NCI-H226 (cell line): ENCODE measurements around the gene ZNF2.
"Not testable (repeated sequence)": the region's sequence is repeated elsewhere in the genome, so short reads cannot be mapped to it uniquely, and the experiment has no call there.

ENCODE experiments used
- DNase-seq: peaks from one replicate; pipeline ENCODE4 v3.0.0-alpha.2; 2015

Gene ZNF2

GRCh38 chr2:95165371-95166064 lies at the start of gene ZNF2:
Gene ZNF2 (plus strand): TSS chr2:95165809. CDS start chr2:95176227, 10,418 bp downstream.
- DNase-seq = peak; percentile 97

- no peak for DNase-seq
Measured at GRCh38 chr2:95121093-95121406, 44.6 kb upstream of the ZNF2 start.

- DNase-seq = peak; percentile 57
Measured at GRCh38 chr2:95121407-95122196, 44.0 kb upstream of the ZNF2 start, which contains the start of gene MRPS5. Gene MRPS5 (minus strand): TSS chr2:95121808. CDS start chr2:95121791, 17 bp downstream.

- DNase-seq = no peak
Measured at GRCh38 chr2:95122197-95122551, 43.4 kb upstream of the ZNF2 start.

- no peak for DNase-seq
Measured at GRCh38 chr2:95138702-95139101, 26.9 kb upstream of the ZNF2 start.

- DNase-seq = no peak
Measured at GRCh38 chr2:95143838-95144237, 21.8 kb upstream of the ZNF2 start.

GRCh38 chr2:95149397-95149984 lies 16.1 kb upstream of the ZNF2 start:
- no peak for DNase-seq

- DNase-seq = no peak
Measured at GRCh38 chr2:95158441-95158840, 7.2 kb upstream of the ZNF2 start.

- no peak for DNase-seq
Measured at GRCh38 chr2:95158891-95159619, 6.6 kb upstream of the ZNF2 start.

GRCh38 chr2:95159690-95160449 lies 5.7 kb upstream of the ZNF2 start, which contains the start of gene ZNF514:
Gene ZNF514 (minus strand): TSS chr2:95159848. CDS start chr2:95153253, 6,595 bp downstream.
- DNase-seq = peak; percentile 22

GRCh38 chr2:95165030-95165370 lies 609 bp upstream of the ZNF2 start:
- DNase-seq = no peak

GRCh38 chr2:95166065-95166763 lies 605 bp downstream of the ZNF2 start:
- DNase-seq = no peak

- no peak for DNase-seq
Measured at GRCh38 chr2:95171902-95172301, 6.3 kb downstream of the ZNF2 start.

GRCh38 chr2:95174031-95174542 lies 8.5 kb downstream of the ZNF2 start:
- no peak for DNase-seq

GRCh38 chr2:95179451-95179850 lies 13.8 kb downstream of the ZNF2 start:
- no peak for DNase-seq

GRCh38 chr2:95181774-95182173 lies 16.2 kb downstream of the ZNF2 start:
- no peak for DNase-seq

GRCh38 chr2:95185197-95185596 lies 19.6 kb downstream of the ZNF2 start:
- DNase-seq = no peak

- no peak for DNase-seq
Measured at GRCh38 chr2:95185973-95186372, 20.4 kb downstream of the ZNF2 start.

- not testable (repeated sequence) for DNase-seq
Measured at GRCh38 chr2:95192956-95193355, 27.3 kb downstream of the ZNF2 start.

GRCh38 chr2:95203911-95204310 lies 38.3 kb downstream of the ZNF2 start:
- no peak for DNase-seq

GRCh38 chr2:95204396-95204795 lies 38.8 kb downstream of the ZNF2 start:
- no peak for DNase-seq

GRCh38 chr2:95206096-95206495 lies 40.5 kb downstream of the ZNF2 start:
- no peak for DNase-seq
